ENCODE results near the gene WDR59. TPM values are rescaled to one million over a fixed set of nuclear protein-coding genes. Genes with fewer than 3 reads are reported as not detected.

WDR59 gene
- total and polyA plus RNA-seq, 2 donors (not counting 3 experiments of a cell fraction or from before 2014, with no cell fraction given) = 51.1 to 60.0 TPM

DNA sequence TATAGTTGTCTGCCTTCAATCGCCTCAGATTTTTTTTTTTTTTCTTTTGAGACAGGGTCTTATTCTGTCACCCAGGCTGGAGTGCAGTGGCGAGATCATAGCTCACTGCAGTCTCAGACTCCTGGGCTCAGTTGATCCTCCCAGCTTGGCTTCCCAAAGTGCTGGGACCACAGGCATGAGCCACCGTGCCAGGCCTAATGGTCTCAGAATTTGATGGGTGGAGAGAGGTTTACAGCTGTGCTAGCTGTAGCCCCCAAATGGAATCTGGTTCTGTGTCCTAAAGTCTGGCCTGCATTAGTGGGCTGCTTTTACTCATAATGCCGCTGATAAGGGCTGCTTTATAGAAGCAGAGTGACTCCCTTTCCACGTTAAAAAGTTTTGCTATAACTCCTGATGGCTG lies 19.0 kb upstream of the WDR59 start:
- FAIRE-seq (no peak), DNase-seq (ENCODE audit: low read depth, low spot score) (no peak)
- intact Hi-C loops (cut with micrococcal nuclease) = no loop called here
- H2AFZ ChIP-seq (ENCODE audit: low read depth, low read length) = no peak overlapping the region
- H3K9ac ChIP-seq (replicated peaks; ENCODE audit: extremely low read depth, insufficient read depth, low read length) = no peak overlapping the region
- H3K27ac ChIP-seq (ENCODE audit: insufficient read depth, low read depth, low read length) = no peak overlapping the region
- no TSS peak for BruUV-seq (replicated peaks)
- H3K4me3 ChIP-seq (replicated peaks in 1 of 3; ENCODE audit: insufficient read depth in 1 of 3, low read depth in 1 of 3, low read length in 3 of 3) = no peak overlapping the region
- TF ChIP-seq EZH2 (IDR thresholded peaks at IDR 0.05; ENCODE audit: borderline replicate concordance, low read depth, low read length, severe bottlenecking) = no peak
- peaks cover 17% of the 10 kb centered on the region for H3K4me1 ChIP-seq (ENCODE audit: control insufficient read depth, extremely low read depth, insufficient read depth, low read length)
- H3K9me3 ChIP-seq (replicated peaks; ENCODE audit: control insufficient read depth, insufficient read depth, low read length) = no peaks in the 10 kb centered on the region
- ChIA-PET CTCF (no interaction called here), POLR2A (no interaction called here)
- H3K36me3 ChIP-seq (ENCODE audit: control insufficient read depth in 2 of 2, extremely low read depth in 1 of 2, insufficient read depth in 2 of 2, low read length in 2 of 2) = no peaks in the 10 kb centered on the region
- peaks cover 73% of the 10 kb centered on the region for H3K79me2 ChIP-seq (ENCODE audit: control insufficient read depth, insufficient read depth, low read length)
- no peaks in the 10 kb centered on the region for H4K20me1 ChIP-seq (replicated peaks; ENCODE audit: control insufficient read depth, extremely low read depth, insufficient read depth, low read length)
- dilution Hi-C loops (cut with MboI; ENCODE audit: extremely low pct_ligation_motif_present, low sequenced_read_pairs) = no loop called here
- no peaks in the 10 kb centered on the region for H3K27me3 ChIP-seq (ENCODE audit: control insufficient read depth in 2 of 2, insufficient read depth in 2 of 2, low read length in 2 of 2)
- H3K9me1 ChIP-seq (replicated peaks; ENCODE audit: control insufficient read depth, extremely low read depth, insufficient read depth, low read length) = no peaks in the 10 kb centered on the region
- H3K4me2 ChIP-seq (ENCODE audit: insufficient read depth, low read length) = no peak overlapping the region

DNA sequence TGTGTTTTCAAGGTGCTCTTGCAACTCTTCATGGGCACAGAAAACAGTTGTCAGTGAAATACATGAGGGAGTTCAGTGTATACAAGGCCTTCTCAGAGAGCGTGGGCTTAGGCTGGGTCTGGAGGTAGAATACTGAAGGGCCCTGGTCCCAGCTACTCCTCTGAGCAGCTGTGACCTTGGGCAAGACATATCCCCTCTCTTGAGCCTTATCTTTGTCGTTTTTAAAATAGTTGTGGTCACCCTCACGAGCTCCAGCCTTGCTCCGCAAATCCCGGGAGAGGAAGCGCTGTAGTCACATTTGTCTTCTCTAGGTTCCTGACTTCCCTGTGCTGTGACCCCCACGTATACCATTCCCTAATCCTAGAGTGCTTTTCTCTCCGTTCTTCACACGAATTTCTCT lies 17.6 kb upstream of the WDR59 start:
- H3K9me1 ChIP-seq (replicated peaks; ENCODE audit: control insufficient read depth, extremely low read depth, insufficient read depth, low read length) = no peaks in the 10 kb centered on the region
- H3K27ac ChIP-seq (ENCODE audit: insufficient read depth, low read depth, low read length) = no peak overlapping the region
- no peak for FAIRE-seq
- H3K27me3 ChIP-seq (ENCODE audit: control insufficient read depth in 2 of 2, insufficient read depth in 2 of 2, low read length in 2 of 2) = no peaks in the 10 kb centered on the region
- intact Hi-C loops (cut with micrococcal nuclease) = no loop called here
- CTCF ChIA-PET = interaction anchor here (1.0 to 2.0 kb wide), 3 partner anchors 24 to 108 kb away, joined by 3 to 10 read pairs (median 3); no protein-coding TSS in a partner anchor
- TF ChIP-seq, protein P1, sequence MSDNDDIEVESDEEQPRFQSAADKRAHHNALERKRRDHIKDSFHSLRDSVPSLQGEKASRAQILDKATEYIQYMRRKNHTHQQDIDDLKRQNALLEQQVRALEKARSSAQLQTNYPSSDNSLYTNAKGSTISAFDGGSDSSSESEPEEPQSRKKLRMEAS (IDR thresholded peaks at IDR 0.05; ENCODE audit: insufficient read depth, insufficient read length) = no peak
- no peak for TF ChIP-seq POLR2AphosphoS5 (IDR thresholded peaks at IDR 0.05; ENCODE audit: insufficient read depth, low read depth, low read length)
- peaks cover 66% of the 10 kb centered on the region for H3K79me2 ChIP-seq (ENCODE audit: control insufficient read depth, insufficient read depth, low read length)
- no peaks in the 10 kb centered on the region for H3K36me3 ChIP-seq (ENCODE audit: control insufficient read depth in 2 of 2, extremely low read depth in 1 of 2, insufficient read depth in 2 of 2, low read length in 2 of 2)
- H3K4me2 ChIP-seq (ENCODE audit: insufficient read depth, low read length) = no peak overlapping the region
- no peaks in the 10 kb centered on the region for H4K20me1 ChIP-seq (replicated peaks; ENCODE audit: control insufficient read depth, extremely low read depth, insufficient read depth, low read length)
- no peaks in the 10 kb centered on the region for H3K9me3 ChIP-seq (replicated peaks; ENCODE audit: control insufficient read depth, insufficient read depth, low read length)
- H3K9ac ChIP-seq (replicated peaks; ENCODE audit: extremely low read depth, insufficient read depth, low read length) = no peak overlapping the region
- no peak overlapping the region for H3K4me3 ChIP-seq (replicated peaks in 1 of 3; ENCODE audit: insufficient read depth in 1 of 3, low read depth in 1 of 3, low read length in 3 of 3)
- H3K4me1 ChIP-seq (ENCODE audit: control insufficient read depth, extremely low read depth, insufficient read depth, low read length) = peaks cover 21% of the 10 kb centered on the region
- POLR2A ChIA-PET = no interaction called here
- no peak for DNase-seq (ENCODE audit: low read depth, low spot score)
- no TSS peak for BruUV-seq (replicated peaks)
- dilution Hi-C loops (cut with MboI; ENCODE audit: extremely low pct_ligation_motif_present, low sequenced_read_pairs) = no loop called here
- no peak overlapping the region for H2AFZ ChIP-seq (ENCODE audit: low read depth, low read length)
